ENCODE measurements around the gene SEMA7A.
"Not testable (repeated sequence)": the region's sequence is repeated elsewhere in the genome, so short reads cannot be mapped to it uniquely, and the experiment has no call there.

SEMA7A gene

GRCh38 chr15:74399511-74400312 is 34.0 kb downstream of the SEMA7A start:
- DNase-seq (ENCODE audit: low read depth in 2 of 2) = no peak

- no peak for DNase-seq (ENCODE audit: low read depth in 2 of 2)
Measured at GRCh38 chr15:74399100-74399499, 34.7 kb downstream of the SEMA7A start.

GRCh38 chr15:74398183-74398582 is 35.6 kb downstream of the SEMA7A start:
- no peak for DNase-seq (ENCODE audit: low read depth in 2 of 2)

- DNase-seq (ENCODE audit: low read depth in 2 of 2) = no peak
Measured at GRCh38 chr15:74397239-74398068, 36.3 kb downstream of the SEMA7A start.

GRCh38 chr15:74396445-74397238 is 37.1 kb downstream of the SEMA7A start:
- DNase-seq (ENCODE audit: low read depth in 2 of 2) = no peak

GRCh38 chr15:74396146-74396438 is 37.7 kb downstream of the SEMA7A start:
- DNase-seq (ENCODE audit: low read depth in 2 of 2) = no peak

GRCh38 chr15:74395319-74396145 is 38.2 kb downstream of the SEMA7A start:
- DNase-seq (ENCODE audit: low read depth in 2 of 2) = no peak

GRCh38 chr15:74394090-74394846 is 39.5 kb downstream of the SEMA7A start:
- no peak for DNase-seq (ENCODE audit: low read depth in 2 of 2)

GRCh38 chr15:74393423-74393822 is 40.3 kb downstream of the SEMA7A start:
- DNase-seq (ENCODE audit: low read depth in 2 of 2) = no peak

GRCh38 chr15:74392902-74393301 is 40.9 kb downstream of the SEMA7A start:
- no peak for DNase-seq (ENCODE audit: low read depth in 2 of 2)

- no peak for DNase-seq (ENCODE audit: low read depth in 2 of 2)
Measured at GRCh38 chr15:74392451-74392830, 41.3 kb downstream of the SEMA7A start.

- no peak for DNase-seq (ENCODE audit: low read depth in 2 of 2)
Measured at GRCh38 chr15:74391582-74392450, 41.9 kb downstream of the SEMA7A start.

- no peak for DNase-seq (ENCODE audit: low read depth in 2 of 2)
Measured at GRCh38 chr15:74390647-74391288, 43.0 kb downstream of the SEMA7A start.

GRCh38 chr15:74390049-74390646 is 43.6 kb downstream of the SEMA7A start:
- not testable (repeated sequence) for DNase-seq (ENCODE audit: low read depth in 2 of 2)

- no peak for DNase-seq (ENCODE audit: low read depth in 2 of 2)
Measured at GRCh38 chr15:74389241-74390048, 44.3 kb downstream of the SEMA7A start.

GRCh38 chr15:74388363-74388951 is 45.3 kb downstream of the SEMA7A start:
- DNase-seq (ENCODE audit: low read depth in 2 of 2) = no peak

- no peak for DNase-seq (ENCODE audit: low read depth in 2 of 2)
Measured at GRCh38 chr15:74387621-74388362, 46.0 kb downstream of the SEMA7A start.
